Trophoblast cell (in vitro differentiated cells and primary cell): ENCODE data around the gene CFLAR.

Experiments used
- DNase-seq, 2 donors: peaks; one replicate each; pipeline ENCODE4 v3.0.0-alpha.2; 2016
- H2AFZ ChIP-seq: 2 replicates; pipeline ENCODE4 v1.6.1; 2013; ENCODE audit warnings: low read length, moderate library complexity, mild to moderate bottlenecking; ENCODE audit not compliant: insufficient read depth, poor library complexity
- H2AK5ac ChIP-seq: 2 replicates; pipeline ENCODE4 v1.6.1; 2013; ENCODE audit warnings: mild to moderate bottlenecking, low read length
- H2BK120ac ChIP-seq: 2 replicates; pipeline ENCODE4 v1.6.1; 2013; ENCODE audit warnings: low read length, mild to moderate bottlenecking, moderate library complexity; ENCODE audit not compliant: insufficient read depth, poor library complexity
- H2BK12ac ChIP-seq: 2 replicates; pipeline ENCODE4 v1.6.1; 2013; ENCODE audit warnings: mild to moderate bottlenecking, low read length, moderate library complexity
- H2BK5ac ChIP-seq: 2 replicates; pipeline ENCODE4 v1.6.1; 2013; ENCODE audit warnings: low read length, low read depth, moderate library complexity, mild to moderate bottlenecking; ENCODE audit not compliant: poor library complexity
- H3K14ac ChIP-seq: 2 replicates; pipeline ENCODE4 v1.6.1; 2013; ENCODE audit warnings: mild to moderate bottlenecking, low read length
- H3K18ac ChIP-seq: 2 replicates; pipeline ENCODE4 v1.6.1; 2013; ENCODE audit warnings: mild to moderate bottlenecking, low read length
- H3K23ac ChIP-seq: 2 replicates; pipeline ENCODE4 v1.6.1; 2013; ENCODE audit warnings: low read length
- H3K27ac ChIP-seq: 2 replicates; pipeline ENCODE4 v1.5.1; 2013; ENCODE audit warnings: low read depth, mild to moderate bottlenecking, inconsistent platforms, low read length, moderate library complexity
- H3K27me3 ChIP-seq: 2 replicates; pipeline ENCODE4 v1.6.1; 2013; ENCODE audit warnings: inconsistent platforms, mild to moderate bottlenecking, low read length, moderate library complexity; ENCODE audit not compliant: insufficient read depth
- H3K36me3 ChIP-seq, 2 experiments: 1 replicate in 1 of 2; 2 replicates in 1 of 2; pipeline ENCODE4 v1.6.1; 2013; ENCODE audit warnings: low read length in 2 of 2, mild to moderate bottlenecking in 2 of 2, moderate library complexity in 1 of 2; ENCODE audit not compliant: insufficient read depth in 2 of 2, control insufficient read depth in 1 of 2
- H3K4ac ChIP-seq: 2 replicates; pipeline ENCODE4 v1.6.1; 2013; ENCODE audit warnings: low read depth, mild to moderate bottlenecking, low read length, moderate library complexity
- H3K4me1 ChIP-seq, 2 experiments: 1 replicate in 1 of 2; 2 replicates in 1 of 2; pipeline ENCODE4 v1.6.1; 2013; ENCODE audit warnings: low read length in 2 of 2, mild to moderate bottlenecking in 2 of 2, moderate library complexity in 1 of 2; ENCODE audit not compliant: insufficient read depth in 2 of 2, control insufficient read depth in 1 of 2
- H3K4me2 ChIP-seq: 2 replicates; pipeline ENCODE4 v1.6.1; 2013; ENCODE audit warnings: inconsistent platforms, mild to moderate bottlenecking, low read length, moderate library complexity
- H3K4me3 ChIP-seq: 2 replicates; pipeline ENCODE4 v1.5.1; 2013; ENCODE audit warnings: mild to moderate bottlenecking, low read depth, low read length, inconsistent platforms
- H3K79me1 ChIP-seq: one replicate; pipeline ENCODE4 v1.6.1; 2013; ENCODE audit warnings: low read length
- H3K79me2 ChIP-seq: 2 replicates; pipeline ENCODE4 v1.6.1; 2013; ENCODE audit warnings: low read length, mild to moderate bottlenecking; ENCODE audit not compliant: control insufficient read depth, insufficient read depth, poor library complexity
- H3K9ac ChIP-seq: 2 replicates; pipeline ENCODE4 v1.6.1; 2013; ENCODE audit warnings: mild to moderate bottlenecking, low read length
- H3K9me3 ChIP-seq: 2 replicates; pipeline ENCODE4 v1.6.1; 2013; ENCODE audit warnings: low read depth, mild to moderate bottlenecking, control low read depth, inconsistent platforms, low read length; ENCODE audit not compliant: insufficient read depth
- H4K12ac ChIP-seq: 2 replicates; pipeline ENCODE4 v1.6.1; 2013; ENCODE audit warnings: low read depth, mild to moderate bottlenecking, low read length, moderate library complexity
- H4K8ac ChIP-seq: 2 replicates; pipeline ENCODE4 v1.6.1; 2013; ENCODE audit warnings: low read depth, mild to moderate bottlenecking, low read length, moderate library complexity
- H4K91ac ChIP-seq: one replicate; pipeline ENCODE4 v1.6.1; 2013; ENCODE audit warnings: low read depth, mild to moderate bottlenecking, low read length, moderate library complexity
- WGBS: extraction: QIAGEN DNeasy Blood & Tissue Kit; methylation state at CpG from one replicate; pipeline ENCODE4 v1.1.7; 2013; ENCODE audit warnings: missing lambda C conversion rate; ENCODE audit not compliant: insufficient read length, insufficient coverage; ENCODE audit errors: extremely low coverage; 5-methylcytosine and 5-hydroxymethylcytosine counted together

Gene CFLAR

GRCh38 chr2:201154615-201155399, 38.8 kb downstream of the CFLAR start:
- no peak for DNase-seq
- no CpG with 5 or more reads among the region's 9 CpGs for WGBS
- Histone ChIP-seq H3K14ac (no peak overlapping the region), H4K8ac (no peak overlapping the region), H3K23ac (no peak overlapping the region), H3K9ac (no peak overlapping the region), H3K18ac (no peak overlapping the region), H2AFZ (no peak overlapping the region), H3K27ac (no peak overlapping the region), H3K27me3 (no peaks in the 10 kb centered on the region), H2BK5ac (no peak overlapping the region), H3K36me3 (no peaks in the 10 kb centered on the region), H3K79me1 (peaks cover 7% of the 10 kb centered on the region), H4K91ac (no peak overlapping the region), H3K4me1 (peaks cover 2 to 6% of the 10 kb centered on the region in 2 experiments), H2AK5ac (no peak overlapping the region), H3K9me3 (no peaks in the 10 kb centered on the region), H3K4me2 (no peak overlapping the region), H3K79me2 (no peaks in the 10 kb centered on the region), H3K4me3 (no peak overlapping the region), H2BK12ac (no peak overlapping the region), H3K4ac (no peak overlapping the region), H2BK120ac (no peak overlapping the region), H4K12ac (no peak overlapping the region)

- Histone ChIP-seq H3K4ac (no peak overlapping the region), H3K4me1 (peaks cover under 1% of the 10 kb centered on the region in 2 experiments), H3K4me2 (no peak overlapping the region), H4K12ac (no peak overlapping the region), H3K27me3 (no peaks in the 10 kb centered on the region), H3K9ac (no peak overlapping the region), H2AK5ac (no peak overlapping the region), H3K23ac (no peak overlapping the region), H3K18ac (no peak overlapping the region), H3K79me1 (no peaks in the 10 kb centered on the region), H2AFZ (no peak overlapping the region), H3K4me3 (no peak overlapping the region), H3K79me2 (no peaks in the 10 kb centered on the region), H2BK12ac (no peak overlapping the region), H2BK5ac (no peak overlapping the region), H2BK120ac (no peak overlapping the region), H4K8ac (no peak overlapping the region), H3K27ac (no peak overlapping the region), H4K91ac (no peak overlapping the region), H3K36me3 (peaks cover 3 to 6% of the 10 kb centered on the region in 2 experiments), H3K14ac (no peak overlapping the region), H3K9me3 (no peaks in the 10 kb centered on the region)
- no peak for DNase-seq
- no CpG with 5 or more reads among the region's 6 CpGs for WGBS
These were observed 40.1 kb downstream of the CFLAR start for GRCh38 chr2:201156036-201156435.

DNA sequence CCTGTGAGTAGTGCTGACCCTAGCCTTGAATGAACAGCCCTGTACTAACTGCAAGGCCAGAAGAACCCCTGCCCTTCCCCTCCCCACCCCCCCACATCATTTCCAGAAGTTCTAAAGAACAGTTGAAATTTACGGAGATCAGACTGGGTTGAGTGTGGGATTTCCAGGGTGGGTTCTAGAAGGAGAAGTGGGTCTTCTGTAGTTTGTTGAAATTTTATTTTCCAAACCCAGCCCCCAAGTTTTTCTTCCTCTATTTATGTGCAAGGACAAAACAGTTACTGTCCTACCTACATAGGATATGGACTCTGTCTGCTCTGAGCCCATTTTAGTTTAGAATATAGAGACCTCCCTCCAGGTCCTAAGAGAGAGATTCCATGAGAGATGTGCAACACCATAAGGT, 40.7 kb downstream of the CFLAR start:
- H3K18ac ChIP-seq = no peak overlapping the region
- no peaks in the 10 kb centered on the region for H3K27me3 ChIP-seq
- H2BK5ac ChIP-seq = no peak overlapping the region
- no peak overlapping the region for H2BK12ac ChIP-seq
- no peaks in the 10 kb centered on the region for H3K4me1 ChIP-seq
- no peaks in the 10 kb centered on the region for H3K79me1 ChIP-seq
- DNase-seq = no peak
- H3K36me3 ChIP-seq = peaks cover 3 to 6% of the 10 kb centered on the region in 2 experiments
- no peak overlapping the region for H4K8ac ChIP-seq
- H2BK120ac ChIP-seq = no peak overlapping the region
- no peak overlapping the region for H3K4ac ChIP-seq
- H2AFZ ChIP-seq = no peak overlapping the region
- no peak overlapping the region for H3K14ac ChIP-seq
- no peak overlapping the region for H3K27ac ChIP-seq
- no peak overlapping the region for H2AK5ac ChIP-seq
- WGBS = no CpG with 5 or more reads among the region's 1 CpG
- H3K9me3 ChIP-seq = no peaks in the 10 kb centered on the region
- H4K91ac ChIP-seq = no peak overlapping the region
- H3K23ac ChIP-seq = no peak overlapping the region
- no peak overlapping the region for H3K9ac ChIP-seq
- no peak overlapping the region for H3K4me3 ChIP-seq
- H4K12ac ChIP-seq = no peak overlapping the region
- H3K79me2 ChIP-seq = no peaks in the 10 kb centered on the region
- no peak overlapping the region for H3K4me2 ChIP-seq

DNA sequence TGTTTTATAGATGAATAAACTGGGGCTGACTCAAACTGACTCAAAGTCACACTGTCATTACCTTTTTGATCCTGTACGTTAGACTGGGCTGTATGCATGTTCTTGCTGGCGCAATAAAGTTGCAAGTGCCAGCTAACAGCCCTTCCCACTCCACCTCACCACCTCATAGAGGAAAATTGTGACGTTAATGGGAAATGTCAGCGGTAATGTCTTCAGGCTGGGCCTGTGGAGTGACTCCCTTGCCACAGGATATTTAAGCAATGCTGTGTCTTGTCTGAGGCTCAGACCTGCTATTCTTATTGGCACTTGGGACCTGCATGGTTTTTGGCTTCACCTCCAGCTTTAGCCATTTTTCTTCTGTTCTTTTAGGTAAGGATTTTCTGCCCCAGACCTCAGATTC, 41.7 kb downstream of the CFLAR start:
- Histone ChIP-seq H3K18ac (no peak overlapping the region), H2AK5ac (no peak overlapping the region), H3K79me2 (no peaks in the 10 kb centered on the region), H3K36me3 (peaks cover 6 to 9% of the 10 kb centered on the region in 2 experiments), H3K4me2 (no peak overlapping the region), H3K27ac (no peak overlapping the region), H3K9ac (peak overlapping the region; percentile 30), H3K23ac (no peak overlapping the region), H3K4me3 (no peak overlapping the region), H2AFZ (peak overlapping the region; percentile 11), H4K12ac (no peak overlapping the region), H3K4me1 (no peaks in the 10 kb centered on the region), H4K8ac (peak overlapping the region; percentile 19), H4K91ac (no peak overlapping the region), H3K4ac (no peak overlapping the region), H2BK12ac (no peak overlapping the region), H2BK120ac (no peak overlapping the region), H3K79me1 (no peaks in the 10 kb centered on the region), H3K9me3 (no peaks in the 10 kb centered on the region), H2BK5ac (no peak overlapping the region), H3K14ac (no peak overlapping the region), H3K27me3 (no peaks in the 10 kb centered on the region)
- WGBS = no CpG with 5 or more reads among the region's 4 CpGs
- peak in 1 of 2 donors; percentile 32 for DNase-seq
